GM12864 (cell line): Measurements from ENCODE around the gene PITRM1.

Experiments
- DNase-seq: peaks from one replicate; pipeline ENCODE4 v3.0.0-alpha.2; 2011; ENCODE audit warnings: low read depth
- H3K4me3 ChIP-seq: 2 replicates; pipeline ENCODE4 v1.5.1; 2011; ENCODE audit warnings: mild to moderate bottlenecking, low read depth, low read length, control low read depth
- TF ChIP-seq, protein P1 (sequence below): IDR thresholded peaks from 2 replicates; pipeline ENCODE4 v1.5.1; 2011; ENCODE audit warnings: low read depth, mild to moderate bottlenecking, moderate library complexity, low read length, control low read depth, inconsistent platforms; ENCODE audit errors: missing control alignments

Gene PITRM1

DNA sequence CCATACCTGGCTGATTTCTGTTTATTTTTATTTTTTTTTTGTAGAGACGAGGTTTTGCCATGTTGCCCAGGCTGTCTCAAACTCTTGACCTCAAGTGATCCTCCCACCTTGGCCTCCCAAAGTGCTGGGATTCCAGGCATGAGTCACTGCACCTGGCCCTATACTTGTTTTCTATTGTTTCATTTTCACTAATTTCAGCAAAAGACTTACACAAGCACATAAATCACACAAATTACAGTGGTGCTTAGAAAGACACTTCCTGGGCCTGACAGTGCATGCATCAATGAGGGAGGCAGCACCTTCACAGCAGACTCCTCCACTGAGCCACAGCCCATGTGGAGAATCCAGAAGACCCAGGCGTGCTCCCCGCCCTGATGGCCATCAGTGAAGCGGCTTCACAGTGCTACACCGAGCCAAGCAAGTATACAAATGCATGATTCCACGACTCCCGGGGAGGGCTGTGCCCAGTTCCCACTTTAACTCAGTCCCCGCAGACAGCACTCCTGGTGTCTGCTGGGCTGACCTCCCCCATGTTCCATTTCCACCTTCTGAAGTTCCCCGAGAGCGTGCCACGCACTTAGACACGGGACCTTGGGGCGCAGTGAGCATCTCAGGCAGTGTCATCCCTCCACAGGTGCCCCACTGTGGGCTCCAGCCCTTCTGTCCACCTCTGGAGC, 20.6 kb downstream of the PITRM1 start:
- TF ChIP-seq, protein P1, sequence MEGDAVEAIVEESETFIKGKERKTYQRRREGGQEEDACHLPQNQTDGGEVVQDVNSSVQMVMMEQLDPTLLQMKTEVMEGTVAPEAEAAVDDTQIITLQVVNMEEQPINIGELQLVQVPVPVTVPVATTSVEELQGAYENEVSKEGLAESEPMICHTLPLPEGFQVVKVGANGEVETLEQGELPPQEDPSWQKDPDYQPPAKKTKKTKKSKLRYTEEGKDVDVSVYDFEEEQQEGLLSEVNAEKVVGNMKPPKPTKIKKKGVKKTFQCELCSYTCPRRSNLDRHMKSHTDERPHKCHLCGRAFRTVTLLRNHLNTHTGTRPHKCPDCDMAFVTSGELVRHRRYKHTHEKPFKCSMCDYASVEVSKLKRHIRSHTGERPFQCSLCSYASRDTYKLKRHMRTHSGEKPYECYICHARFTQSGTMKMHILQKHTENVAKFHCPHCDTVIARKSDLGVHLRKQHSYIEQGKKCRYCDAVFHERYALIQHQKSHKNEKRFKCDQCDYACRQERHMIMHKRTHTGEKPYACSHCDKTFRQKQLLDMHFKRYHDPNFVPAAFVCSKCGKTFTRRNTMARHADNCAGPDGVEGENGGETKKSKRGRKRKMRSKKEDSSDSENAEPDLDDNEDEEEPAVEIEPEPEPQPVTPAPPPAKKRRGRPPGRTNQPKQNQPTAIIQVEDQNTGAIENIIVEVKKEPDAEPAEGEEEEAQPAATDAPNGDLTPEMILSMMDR, result no peak
- DNase-seq, result no peak
- no peak overlapping the region for H3K4me3 ChIP-seq

DNA sequence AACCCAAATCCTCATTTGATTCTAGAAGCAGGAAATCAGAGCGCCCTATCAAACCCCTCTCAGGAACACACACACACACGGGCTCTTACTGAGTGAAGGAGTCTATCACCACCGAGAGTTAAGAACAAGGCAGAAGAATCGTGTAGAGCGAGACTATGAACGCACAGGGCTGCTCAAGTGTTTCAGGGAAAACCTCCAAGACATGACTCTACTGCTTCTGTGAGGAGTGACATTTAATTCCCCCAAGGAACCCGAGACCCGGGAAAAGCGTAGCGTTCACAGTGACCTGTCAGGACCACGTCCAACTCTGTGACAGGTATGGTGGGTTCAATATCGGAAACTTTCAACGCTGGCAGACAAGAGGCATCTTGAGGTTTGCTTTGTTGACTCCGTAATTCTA, 21.6 kb downstream of the PITRM1 start:
- no peak for DNase-seq
- TF ChIP-seq, protein P1, result no peak
- H3K4me3 ChIP-seq, result no peak overlapping the region

GRCh38 chr10:3150366-3150765, 22.2 kb downstream of the PITRM1 start:
- no peak for DNase-seq
- no peak overlapping the region for H3K4me3 ChIP-seq
- TF ChIP-seq, protein P1, result no peak

DNA sequence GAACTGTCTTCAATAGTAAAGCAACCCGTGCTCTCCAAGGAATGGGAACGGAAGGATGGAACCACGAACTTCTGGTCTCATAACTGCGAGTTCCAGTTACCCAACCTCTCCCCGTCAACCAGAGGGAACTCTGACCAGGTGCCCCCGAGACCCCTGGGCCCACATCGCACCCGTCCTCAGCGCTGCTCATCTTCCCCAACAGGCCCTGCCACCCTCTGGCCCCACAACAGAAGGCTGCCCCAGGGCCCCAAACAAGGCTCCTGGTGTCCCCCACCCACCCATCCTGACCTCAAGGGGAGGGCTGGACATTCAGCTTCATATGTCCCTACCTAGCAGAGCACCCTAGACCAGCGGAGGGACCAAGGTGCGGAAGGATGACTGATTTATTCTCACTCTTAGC, 22.7 kb downstream of the PITRM1 start:
- no peak overlapping the region for H3K4me3 ChIP-seq
- no peak for DNase-seq
- TF ChIP-seq, protein P1, result no peak

- H3K4me3 ChIP-seq, result no peak overlapping the region
- no peak for DNase-seq
- TF ChIP-seq, protein P1, result no peak
These were observed 23.6 kb downstream of the PITRM1 start for GRCh38 chr10:3148994-3149393.

GRCh38 chr10:3148041-3148440, 24.5 kb downstream of the PITRM1 start:
- TF ChIP-seq, protein P1, result no peak
- no peak for DNase-seq
- no peak overlapping the region for H3K4me3 ChIP-seq
